Measurements from ENCODE around the gene TRABD2A.

Gene TRABD2A

DNA sequence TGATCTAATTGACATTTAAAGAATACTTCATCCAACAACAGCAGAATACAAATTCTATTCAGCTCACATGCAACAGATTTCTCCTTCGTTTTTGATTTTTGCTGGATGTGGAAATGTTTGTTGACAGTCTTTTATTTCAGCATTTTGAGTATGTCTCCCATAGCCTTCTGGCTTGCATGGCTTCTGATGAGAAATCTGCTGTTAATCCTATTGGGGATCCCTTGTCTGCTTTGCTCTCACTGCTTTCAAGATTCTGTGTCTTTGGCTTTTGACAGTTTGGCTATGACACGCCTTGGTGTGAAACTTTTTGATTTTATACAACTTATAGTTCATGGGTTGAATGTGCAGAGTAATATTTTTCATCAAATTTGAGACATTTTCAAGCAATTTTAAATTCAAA, 44.7 kb downstream of the TRABD2A start:
- TF ChIP-seq, protein P1, sequence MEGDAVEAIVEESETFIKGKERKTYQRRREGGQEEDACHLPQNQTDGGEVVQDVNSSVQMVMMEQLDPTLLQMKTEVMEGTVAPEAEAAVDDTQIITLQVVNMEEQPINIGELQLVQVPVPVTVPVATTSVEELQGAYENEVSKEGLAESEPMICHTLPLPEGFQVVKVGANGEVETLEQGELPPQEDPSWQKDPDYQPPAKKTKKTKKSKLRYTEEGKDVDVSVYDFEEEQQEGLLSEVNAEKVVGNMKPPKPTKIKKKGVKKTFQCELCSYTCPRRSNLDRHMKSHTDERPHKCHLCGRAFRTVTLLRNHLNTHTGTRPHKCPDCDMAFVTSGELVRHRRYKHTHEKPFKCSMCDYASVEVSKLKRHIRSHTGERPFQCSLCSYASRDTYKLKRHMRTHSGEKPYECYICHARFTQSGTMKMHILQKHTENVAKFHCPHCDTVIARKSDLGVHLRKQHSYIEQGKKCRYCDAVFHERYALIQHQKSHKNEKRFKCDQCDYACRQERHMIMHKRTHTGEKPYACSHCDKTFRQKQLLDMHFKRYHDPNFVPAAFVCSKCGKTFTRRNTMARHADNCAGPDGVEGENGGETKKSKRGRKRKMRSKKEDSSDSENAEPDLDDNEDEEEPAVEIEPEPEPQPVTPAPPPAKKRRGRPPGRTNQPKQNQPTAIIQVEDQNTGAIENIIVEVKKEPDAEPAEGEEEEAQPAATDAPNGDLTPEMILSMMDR (IDR thresholded peaks at IDR 0.05; ENCODE audit: low read depth, low read length) = no peak
- H3K4me3 ChIP-seq (ENCODE audit: low read depth, low read length) = no peak overlapping the region

DNA sequence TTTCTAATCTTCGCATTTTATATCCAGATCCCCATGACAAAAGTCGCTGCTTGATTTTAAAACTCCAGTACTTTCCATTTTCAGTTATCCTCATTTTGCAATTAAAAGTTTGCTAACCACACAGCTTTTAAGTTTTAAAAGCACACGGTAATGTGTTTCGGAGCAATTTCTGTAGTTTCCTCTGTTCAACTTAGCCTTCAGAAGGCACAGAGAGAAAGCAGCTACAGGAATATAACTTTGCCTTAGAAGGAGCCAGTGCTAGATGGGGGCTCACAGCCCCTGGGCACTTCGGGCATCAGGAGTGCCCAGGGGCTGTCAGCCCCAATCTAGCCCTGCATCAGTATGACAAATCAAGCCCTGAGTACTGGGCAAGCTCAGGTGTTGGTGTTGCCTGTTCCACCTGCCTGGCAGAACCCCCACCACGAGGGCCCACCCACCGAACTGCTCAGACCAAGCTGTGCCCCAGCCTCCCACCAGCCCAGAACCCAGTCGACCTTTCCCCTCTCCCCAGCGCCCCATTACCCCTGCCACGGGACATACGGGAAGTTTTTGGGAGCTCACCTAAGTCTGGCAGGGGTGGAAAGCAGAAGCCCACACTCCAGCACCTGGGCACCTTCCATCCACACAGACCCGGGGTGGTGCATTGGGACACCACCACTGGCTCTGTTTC, 47.3 kb downstream of the TRABD2A start:
- no peak overlapping the region for H3K4me3 ChIP-seq (ENCODE audit: low read depth, low read length)
- TF ChIP-seq, protein P1 (IDR thresholded peaks at IDR 0.05; ENCODE audit: low read depth, low read length) = no peak

DNA sequence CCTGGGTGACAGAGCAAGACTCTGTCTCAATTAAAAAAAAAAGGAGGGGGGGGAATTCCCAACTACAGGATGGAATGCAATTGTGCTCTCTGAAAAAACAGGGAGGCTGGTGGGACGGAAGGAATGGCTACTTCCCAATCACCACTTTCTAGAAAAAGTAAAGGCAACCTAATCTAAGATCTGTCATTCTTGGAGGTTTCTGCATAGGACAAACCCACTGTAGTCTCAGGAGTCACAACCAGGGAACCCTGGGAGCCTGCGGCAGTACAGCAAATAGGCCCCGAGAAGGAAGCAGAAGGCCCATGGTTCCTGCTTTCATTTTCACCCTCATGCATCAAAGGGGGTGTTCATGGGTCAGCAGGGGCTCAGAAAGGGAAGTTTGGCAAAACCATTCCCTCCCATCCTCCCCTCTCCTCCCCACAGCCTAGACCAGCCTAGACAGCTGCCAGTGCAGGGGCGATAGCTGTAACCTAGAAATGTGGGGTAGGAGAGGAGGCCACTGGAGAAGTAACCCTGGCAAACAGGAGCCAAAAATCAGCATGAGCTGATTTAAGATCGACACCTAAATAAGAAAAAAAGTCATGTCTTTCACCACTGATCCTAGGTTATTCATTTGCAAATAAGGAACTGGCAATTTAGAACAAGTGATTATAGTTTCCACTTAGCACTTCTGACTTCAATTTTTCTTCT, 48.0 kb downstream of the TRABD2A start:
- H3K4me3 ChIP-seq (ENCODE audit: low read depth, low read length) = no peak overlapping the region
- TF ChIP-seq, protein P1 (IDR thresholded peaks at IDR 0.05; ENCODE audit: low read depth, low read length) = no peak

DNA sequence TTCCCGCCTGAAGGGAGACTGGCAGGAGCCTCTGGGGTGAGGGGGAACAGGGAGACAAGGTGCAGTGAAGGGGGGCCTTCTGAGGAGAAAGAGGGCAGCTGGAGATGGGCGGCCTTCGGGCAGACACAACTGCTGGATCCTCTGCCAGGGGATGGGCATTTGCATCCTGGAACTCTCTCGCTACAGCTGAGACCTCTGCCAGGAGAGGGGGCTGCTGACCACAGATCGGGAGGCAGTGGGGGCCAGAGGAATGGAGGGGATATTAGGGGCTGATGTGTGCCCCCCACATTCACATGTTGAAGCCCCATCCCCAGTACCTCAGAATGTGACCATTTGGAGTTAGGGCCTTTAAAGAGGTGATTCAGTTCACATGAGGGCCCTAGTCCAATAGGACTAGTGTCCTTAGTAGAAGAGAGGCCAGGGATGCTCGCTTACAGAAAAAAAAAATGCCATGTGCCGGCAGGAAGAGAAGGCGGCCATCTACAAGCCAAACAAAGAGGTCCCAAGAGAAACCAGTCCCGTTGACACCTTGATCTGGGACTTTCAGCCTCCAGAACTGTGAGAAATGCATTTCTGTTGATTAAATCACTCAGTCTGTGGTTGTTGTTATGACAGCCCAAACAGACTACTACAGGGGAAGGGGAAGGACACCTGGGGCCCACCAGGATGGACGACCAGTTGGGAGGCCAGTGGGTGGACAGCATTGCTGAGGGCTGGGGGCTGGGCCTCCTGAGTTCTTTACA, 50.0 kb downstream of the TRABD2A start:
- TF ChIP-seq, protein P1 (IDR thresholded peaks at IDR 0.05; ENCODE audit: low read depth, low read length) = no peak
- H3K4me3 ChIP-seq (ENCODE audit: low read depth, low read length) = no peak overlapping the region

DNA sequence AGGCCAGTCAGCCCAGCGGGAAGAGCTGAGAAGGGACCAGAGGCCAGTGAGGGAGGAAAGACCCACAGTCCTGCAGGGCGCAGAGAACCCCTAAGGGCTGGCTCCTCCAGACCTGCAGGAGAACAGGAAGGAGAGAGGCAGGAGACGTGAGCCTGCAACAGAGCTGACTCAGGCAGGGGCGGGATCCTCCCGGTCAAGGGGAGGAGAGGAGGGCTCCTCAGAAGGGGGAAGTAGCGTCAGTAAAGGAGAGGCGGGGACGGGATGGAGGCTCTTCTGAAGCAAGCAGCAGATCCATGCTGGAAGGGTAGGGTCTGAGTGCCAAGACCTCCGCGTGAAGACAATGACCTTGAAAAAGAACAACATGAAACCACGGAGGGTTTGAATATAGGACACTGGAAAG, 50.8 kb downstream of the TRABD2A start:
- no peak overlapping the region for H3K4me3 ChIP-seq (ENCODE audit: low read depth, low read length)
- TF ChIP-seq, protein P1 (IDR thresholded peaks at IDR 0.05; ENCODE audit: low read depth, low read length) = no peak

DNA sequence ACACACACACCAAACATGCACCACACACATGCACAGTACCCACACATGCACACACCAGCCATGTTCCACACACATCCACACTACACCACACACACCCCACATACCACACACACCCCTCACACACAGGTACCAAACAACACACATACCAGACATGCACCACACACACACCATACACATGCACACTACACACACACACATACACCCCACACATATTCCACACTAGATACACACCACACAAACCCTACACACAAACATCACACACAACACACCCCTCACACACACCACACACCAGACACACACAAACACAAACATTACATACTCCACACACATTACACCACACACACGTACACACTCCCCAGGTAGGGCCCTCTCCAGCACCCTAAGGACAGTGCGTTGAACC, 51.2 kb downstream of the TRABD2A start:
- TF ChIP-seq, protein P1 (IDR thresholded peaks at IDR 0.05; ENCODE audit: low read depth, low read length) = no peak
- H3K4me3 ChIP-seq (ENCODE audit: low read depth, low read length) = no peak overlapping the region
